OCI-LY1 (cell line): ENCODE data around the gene PSMD7.

Source experiments
- H2AFZ ChIP-seq: fragments of 200-600 bp; sonication (generic), shearing (Covaris generic); 2 replicates; pipeline ENCODE4 v1.6.0; 2014; ENCODE audit warnings: antibody characterized with exemption, mild to moderate bottlenecking, low read length
- H3F3A ChIP-seq: fragments of 200-600 bp; sonication (generic), shearing (Covaris generic); 2 replicates; pipeline ENCODE4 v1.6.0; 2014; ENCODE audit warnings: mild to moderate bottlenecking, antibody characterized with exemption, low read length, moderate library complexity; ENCODE audit not compliant: insufficient read depth
- H3K27ac ChIP-seq: fragments of 200-600 bp; sonication (generic); 2 replicates; pipeline ENCODE4 v1.5.1; 2014; ENCODE audit warnings: low read length, mixed run types, mild to moderate bottlenecking, low read depth; ENCODE audit not compliant: poor library complexity, severe bottlenecking
- H3K27me3 ChIP-seq: fragments of 200-600 bp; sonication (generic); 2 replicates; pipeline ENCODE4 v1.6.0; 2014; ENCODE audit warnings: antibody characterized with exemption, mild to moderate bottlenecking, low read length, moderate library complexity; ENCODE audit not compliant: insufficient read depth
- H3K36me3 ChIP-seq: fragments of 200-600 bp; sonication (generic); 2 replicates; pipeline ENCODE4 v1.6.1; 2014; ENCODE audit warnings: mild to moderate bottlenecking, antibody characterized with exemption, low read length, moderate library complexity, mixed read lengths; ENCODE audit not compliant: insufficient read depth
- H3K4me1 ChIP-seq: fragments of 200-600 bp; sonication (generic); 2 replicates; pipeline ENCODE4 v1.5.1; 2014; ENCODE audit warnings: mild to moderate bottlenecking, low read length, moderate library complexity; ENCODE audit not compliant: insufficient read depth, severe bottlenecking
- H3K4me2 ChIP-seq: fragments of 200-600 bp; sonication (generic), shearing (Covaris generic); 2 replicates; pipeline ENCODE4 v1.6.1; 2014; ENCODE audit warnings: low read length
- H3K4me3 ChIP-seq: fragments of 200-600 bp; sonication (generic); 2 replicates; pipeline ENCODE4 v1.5.1; 2014; ENCODE audit warnings: low read length, low read depth, mild to moderate bottlenecking, mixed read lengths; ENCODE audit not compliant: poor library complexity, severe bottlenecking
- H3K79me2 ChIP-seq: fragments of 200-600 bp; shearing (Covaris generic); 2 replicates; pipeline ENCODE4 v1.6.1; 2016; ENCODE audit warnings: mixed run types, low read length, mixed read lengths; ENCODE audit not compliant: insufficient read depth
- H3K9ac ChIP-seq: fragments of 200-600 bp; sonication (generic), shearing (Covaris generic); 2 replicates; pipeline ENCODE4 v1.6.1; 2014; ENCODE audit warnings: mild to moderate bottlenecking, low read length, mixed read lengths
- H3K9me2 ChIP-seq: fragments of 200-600 bp; sonication (generic), shearing (Covaris generic); 2 replicates; pipeline ENCODE4 v1.6.1; 2014; ENCODE audit warnings: low read depth, mild to moderate bottlenecking, low read length, mixed read lengths
- H3K9me3 ChIP-seq: fragments of 200-600 bp; shearing (Covaris generic); 2 replicates; pipeline ENCODE4 v1.6.1; 2014; ENCODE audit warnings: low read length, mixed read lengths
- H4K20me1 ChIP-seq: fragments of 200-600 bp; sonication (generic), shearing (Covaris generic); 2 replicates; pipeline ENCODE4 v1.6.0; 2016; ENCODE audit warnings: mild to moderate bottlenecking, low read length; ENCODE audit not compliant: insufficient read depth
- CTCF ChIP-seq: fragments of 200-600 bp; sonication (generic), shearing (Covaris generic); IDR thresholded peaks from 2 replicates; pipeline ENCODE4 v1.5.1; 2017; ENCODE audit warnings: mild to moderate bottlenecking, antibody characterized with exemption, low read length, moderate library complexity, mixed read lengths
- EZH2 ChIP-seq: fragments of 200-600 bp; sonication (generic), shearing (Covaris generic); IDR thresholded peaks from 2 replicates; pipeline ENCODE4 v1.8.0; 2017; ENCODE audit warnings: borderline replicate concordance, mixed run types, mild to moderate bottlenecking, antibody characterized with exemption, low read length, moderate library complexity, mixed read lengths

The PSMD7 gene

GRCh38 chr16:74309789-74310781, 13.5 kb downstream of the PSMD7 start:
- peaks cover 32% of the 10 kb centered on the region for H3K36me3 ChIP-seq
- H3K4me1 ChIP-seq, result no peaks in the 10 kb centered on the region
- no peaks in the 10 kb centered on the region for H3K9me3 ChIP-seq
- no peaks in the 10 kb centered on the region for H3K79me2 ChIP-seq
- no peak overlapping the region for H2AFZ ChIP-seq
- no peaks in the 10 kb centered on the region for H3K9me2 ChIP-seq
- TF ChIP-seq EZH2 (no peak), CTCF (peak; percentile 91)
- peaks cover 10% of the 10 kb centered on the region; the same call in 1 of the 2 replicates for H3F3A ChIP-seq
- no peak overlapping the region for H3K4me3 ChIP-seq
- no peaks in the 10 kb centered on the region for H3K27me3 ChIP-seq
- H4K20me1 ChIP-seq, result no peaks in the 10 kb centered on the region
- no peak overlapping the region for H3K9ac ChIP-seq
- H3K27ac ChIP-seq, result no peak overlapping the region
- H3K4me2 ChIP-seq, result no peak overlapping the region

- Histone ChIP-seq H3K9me2 (no peaks in the 10 kb centered on the region), H3F3A (no peaks in the 10 kb centered on the region), H3K4me3 (no peak overlapping the region), H3K4me2 (no peak overlapping the region), H3K27ac (no peak overlapping the region), H3K27me3 (no peaks in the 10 kb centered on the region), H3K36me3 (no peaks in the 10 kb centered on the region), H3K79me2 (no peaks in the 10 kb centered on the region), H3K4me1 (no peaks in the 10 kb centered on the region), H4K20me1 (no peaks in the 10 kb centered on the region), H2AFZ (no peak overlapping the region), H3K9ac (no peak overlapping the region), H3K9me3 (no peaks in the 10 kb centered on the region)
- TF ChIP-seq CTCF (no peak), EZH2 (no peak)
Observed at GRCh38 chr16:74315059-74315458, 18.4 kb downstream of the PSMD7 start.

- H3K36me3 ChIP-seq, result peaks cover 3% of the 10 kb centered on the region; the same call in 1 of the 2 replicates
- TF ChIP-seq EZH2, result no peak
- TF ChIP-seq CTCF, result no peak
- no peak overlapping the region for H3K4me2 ChIP-seq
- no peaks in the 10 kb centered on the region for H4K20me1 ChIP-seq
- no peaks in the 10 kb centered on the region for H3K9me2 ChIP-seq
- H3K27me3 ChIP-seq, result no peaks in the 10 kb centered on the region
- no peak overlapping the region for H2AFZ ChIP-seq
- no peaks in the 10 kb centered on the region for H3K9me3 ChIP-seq
- H3K4me3 ChIP-seq, result no peak overlapping the region
- H3K4me1 ChIP-seq, result peaks cover 8% of the 10 kb centered on the region
- H3F3A ChIP-seq, result no peaks in the 10 kb centered on the region
- no peak overlapping the region for H3K9ac ChIP-seq
- no peaks in the 10 kb centered on the region for H3K79me2 ChIP-seq
- H3K27ac ChIP-seq, result no peak overlapping the region
Observed at GRCh38 chr16:74320707-74321106, 24.1 kb downstream of the PSMD7 start.
